ENCODE results near the gene NRAP. TPM values are rescaled to one million over a fixed set of nuclear protein-coding genes. Genes with fewer than 3 reads are reported as not detected.

Gene NRAP
- total and polyA plus RNA-seq, 2 experiments from 2014 or later, result not detected

- Histone ChIP-seq H3K79me2 (ENCODE audit: insufficient read depth) (no peaks in the 10 kb centered on the region), H3K27ac (no peak overlapping the region), H3K4me2 (ENCODE audit: unreplicated experiment) (no peak overlapping the region), H3K9me2 (ENCODE audit: insufficient read depth) (no peaks in the 10 kb centered on the region), H3K9me3 (ENCODE audit: low read depth) (no peaks in the 10 kb centered on the region), H3F3A (ENCODE audit: insufficient read depth) (peaks cover 20% of the 10 kb centered on the region), H3K9ac (no peak overlapping the region), H3K27me3 (replicated peaks; ENCODE audit: insufficient read depth) (no peaks in the 10 kb centered on the region), H3K4me1 (ENCODE audit: insufficient read depth) (peaks cover 22% of the 10 kb centered on the region), H4K20me1 (ENCODE audit: insufficient read depth) (no peaks in the 10 kb centered on the region), H3K4me3 (no peak overlapping the region), H2AFZ (no peak overlapping the region), H3K36me3 (ENCODE audit: low read depth) (no peaks in the 10 kb centered on the region)
- peak; percentile 20 for DNase-seq
- 90 to 93% methylated on average over 5 of the region's 5 CpGs for WGBS, 2 experiments (ENCODE audit: low coverage in 1 of 2, low lambda C conversion rate in 2 of 2, missing lambda C conversion rate in 2 of 2)
- TF ChIP-seq EZH2phosphoT487 (IDR thresholded peaks at IDR 0.05; ENCODE audit: insufficient read depth, low read depth) (no peak), EZH2 (IDR thresholded peaks at IDR 0.05; ENCODE audit: insufficient read depth, poor library complexity, severe bottlenecking) (no peak)
- in situ Hi-C loops (cut with MboI), result no loop called here
These were observed 120.5 kb downstream of the NRAP start for GRCh38 chr10:113543107-113543955.

- H3F3A ChIP-seq (ENCODE audit: insufficient read depth), result peaks cover 20% of the 10 kb centered on the region
- no peak overlapping the region for H3K9ac ChIP-seq
- no peak for TF ChIP-seq EZH2 (IDR thresholded peaks at IDR 0.05; ENCODE audit: insufficient read depth, poor library complexity, severe bottlenecking)
- TF ChIP-seq EZH2phosphoT487 (IDR thresholded peaks at IDR 0.05; ENCODE audit: insufficient read depth, low read depth), result no peak
- no peaks in the 10 kb centered on the region for H3K9me2 ChIP-seq (ENCODE audit: insufficient read depth)
- in situ Hi-C loops (cut with MboI), result no loop called here
- H3K4me2 ChIP-seq (ENCODE audit: unreplicated experiment), result no peak overlapping the region
- H3K4me3 ChIP-seq, result no peak overlapping the region
- H4K20me1 ChIP-seq (ENCODE audit: insufficient read depth), result no peaks in the 10 kb centered on the region
- H3K27me3 ChIP-seq (replicated peaks; ENCODE audit: insufficient read depth), result no peaks in the 10 kb centered on the region
- H3K9me3 ChIP-seq (ENCODE audit: low read depth), result no peaks in the 10 kb centered on the region
- WGBS, 2 experiments (ENCODE audit: low coverage in 1 of 2, low lambda C conversion rate in 2 of 2, missing lambda C conversion rate in 2 of 2), result 55 to 58% methylated on average over 1 of the region's 1 CpG
- no peaks in the 10 kb centered on the region for H3K79me2 ChIP-seq (ENCODE audit: insufficient read depth)
- no peak overlapping the region for H3K27ac ChIP-seq
- H2AFZ ChIP-seq, result no peak overlapping the region
- DNase-seq, result no peak
- H3K4me1 ChIP-seq (ENCODE audit: insufficient read depth), result peaks cover 27% of the 10 kb centered on the region
- no peaks in the 10 kb centered on the region for H3K36me3 ChIP-seq (ENCODE audit: low read depth)
These were observed 122.3 kb downstream of the NRAP start for GRCh38 chr10:113541549-113541927.

- DNase-seq, result peak; percentile 77
- 74 to 78% methylated on average over 7 of the region's 7 CpGs for WGBS, 2 experiments (ENCODE audit: low coverage in 1 of 2, low lambda C conversion rate in 2 of 2, missing lambda C conversion rate in 2 of 2)
These were observed 122.8 kb downstream of the NRAP start for GRCh38 chr10:113540845-113541548.

GRCh38 chr10:113539789-113540188 lies 124.1 kb downstream of the NRAP start:
- Histone ChIP-seq H3F3A (ENCODE audit: insufficient read depth) (peaks cover 20% of the 10 kb centered on the region), H3K9ac (no peak overlapping the region), H3K4me1 (ENCODE audit: insufficient read depth) (peaks cover 27% of the 10 kb centered on the region), H4K20me1 (ENCODE audit: insufficient read depth) (no peaks in the 10 kb centered on the region), H3K27ac (0 out of 2 replicates have a peak overlapping the region, but pooled peaks have one; percentile 11), H3K4me2 (ENCODE audit: unreplicated experiment) (peak overlapping the region; percentile 47), H3K27me3 (replicated peaks; ENCODE audit: insufficient read depth) (no peaks in the 10 kb centered on the region), H3K9me3 (ENCODE audit: low read depth) (no peaks in the 10 kb centered on the region), H2AFZ (peak overlapping the region; percentile 39), H3K79me2 (ENCODE audit: insufficient read depth) (no peaks in the 10 kb centered on the region), H3K36me3 (ENCODE audit: low read depth) (no peaks in the 10 kb centered on the region), H3K4me3 (peak overlapping the region; percentile 16), H3K9me2 (ENCODE audit: insufficient read depth) (no peaks in the 10 kb centered on the region)
- DNase-seq, result peak; percentile 90
- TF ChIP-seq EZH2phosphoT487 (IDR thresholded peaks at IDR 0.05; ENCODE audit: insufficient read depth, low read depth) (no peak), EZH2 (IDR thresholded peaks at IDR 0.05; ENCODE audit: insufficient read depth, poor library complexity, severe bottlenecking) (no peak)
- 30% methylated on average over 7 of the region's 7 CpGs for WGBS, 2 experiments (ENCODE audit: low coverage in 1 of 2, low lambda C conversion rate in 2 of 2, missing lambda C conversion rate in 2 of 2)
- in situ Hi-C loops (cut with MboI), result no loop called here

More at GRCh38 chr10:113540845-113541548, 122.8 kb downstream of the NRAP start:
- Histone ChIP-seq H3K79me2 (ENCODE audit: insufficient read depth) (no peaks in the 10 kb centered on the region), H3K4me2 (ENCODE audit: unreplicated experiment) (no peak overlapping the region), H3K4me3 (no peak overlapping the region), H3K9ac (no peak overlapping the region), H3K27me3 (replicated peaks; ENCODE audit: insufficient read depth) (no peaks in the 10 kb centered on the region), H3K4me1 (ENCODE audit: insufficient read depth) (peaks cover 27% of the 10 kb centered on the region), H3K36me3 (ENCODE audit: low read depth) (no peaks in the 10 kb centered on the region), H4K20me1 (ENCODE audit: insufficient read depth) (no peaks in the 10 kb centered on the region), H3K27ac (no peak overlapping the region), H3K9me2 (ENCODE audit: insufficient read depth) (no peaks in the 10 kb centered on the region), H3F3A (ENCODE audit: insufficient read depth) (peaks cover 20% of the 10 kb centered on the region), H3K9me3 (ENCODE audit: low read depth) (no peaks in the 10 kb centered on the region), H2AFZ (no peak overlapping the region)
- TF ChIP-seq EZH2 (IDR thresholded peaks at IDR 0.05; ENCODE audit: insufficient read depth, poor library complexity, severe bottlenecking), result no peak
- TF ChIP-seq EZH2phosphoT487 (IDR thresholded peaks at IDR 0.05; ENCODE audit: insufficient read depth, low read depth), result no peak
- in situ Hi-C loops (cut with MboI), result no loop called here

Other genes with a start within 250 kb of the NRAP start
- not detected in 2 replicates for gene HABP2, start 111.0 kb downstream of the NRAP start, total RNA-seq (2014; rRNA removed; shearing (Covaris generic))
- gene HABP2, start 111.0 kb downstream of the NRAP start, polyA plus RNA-seq (2016; fragmentation: Nextera tagmentation; extraction: Ambion mirVana), result not detected in 2 replicates
- 22.7 and 22.9 TPM in 2 replicates for gene CASP7, start 15.9 kb upstream of the NRAP start, total RNA-seq (2014; rRNA removed; shearing (Covaris generic))
- gene CASP7, start 15.9 kb upstream of the NRAP start, polyA plus RNA-seq (2016; fragmentation: Nextera tagmentation; extraction: Ambion mirVana), result 16.8 and 18.7 TPM in 2 replicates
- 0.38 TPM in 1 of 2 replicates, not detected in the other for gene PLEKHS1, start 87.6 kb upstream of the NRAP start, total RNA-seq (2014; rRNA removed; shearing (Covaris generic))
- gene PLEKHS1, start 87.6 kb upstream of the NRAP start, polyA plus RNA-seq (2016; fragmentation: Nextera tagmentation; extraction: Ambion mirVana), result not detected in 2 replicates
- gene DCLRE1A, start 190.0 kb upstream of the NRAP start, total RNA-seq (2014; rRNA removed; shearing (Covaris generic)), result 3.2 and 4.0 TPM in 2 replicates
- gene DCLRE1A, start 190.0 kb upstream of the NRAP start, polyA plus RNA-seq (2016; fragmentation: Nextera tagmentation; extraction: Ambion mirVana), result 2.5 and 2.6 TPM in 2 replicates
- gene NHLRC2, start 190.6 kb upstream of the NRAP start, total RNA-seq (2014; rRNA removed; shearing (Covaris generic)), result 10.2 and 20.7 TPM in 2 replicates
- 9.0 and 10.1 TPM in 2 replicates for gene NHLRC2, start 190.6 kb upstream of the NRAP start, polyA plus RNA-seq (2016; fragmentation: Nextera tagmentation; extraction: Ambion mirVana)

Data from GM23248 (cell line).